ENCODE results near the gene ACSS1.
"Not testable (repeated sequence)": the region's sequence is repeated elsewhere in the genome, so short reads cannot be mapped to it uniquely, and the experiment has no call there.

ACSS1 gene

DNA sequence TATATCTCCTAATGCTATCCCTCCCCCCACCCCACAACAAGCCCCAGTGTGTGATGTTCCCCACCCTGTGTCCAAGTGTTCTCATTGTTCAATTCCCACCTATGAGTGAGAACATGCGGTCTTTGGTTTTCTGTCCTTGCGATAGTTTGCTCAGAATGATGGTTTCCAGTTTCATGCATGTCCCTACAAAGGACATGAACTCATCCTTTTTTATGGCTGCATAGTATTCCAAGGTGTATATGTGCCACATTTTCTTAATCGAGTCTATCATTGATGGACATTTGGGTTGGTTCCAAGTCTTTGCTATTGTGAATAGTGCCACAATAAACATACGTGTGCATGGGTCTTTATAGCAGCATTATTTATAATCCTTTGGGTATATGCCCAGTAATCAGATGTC, 56.6 kb downstream of the ACSS1 start:
- H3K4me1 ChIP-seq (ENCODE audit: control insufficient read depth, insufficient read depth, low read length), result peaks cover 21% of the 10 kb centered on the region
- H3K4me3 ChIP-seq (ENCODE audit: low read length); H3K9ac ChIP-seq (ENCODE audit: low read length); H3K27ac ChIP-seq (ENCODE audit: low read depth, low read length); H3K27me3 ChIP-seq (ENCODE audit: control insufficient read depth, insufficient read depth, low read length); H3K36me3 ChIP-seq (ENCODE audit: control insufficient read depth, insufficient read depth, low read length): not testable (repeated sequence)

- Histone ChIP-seq H3K36me3 (ENCODE audit: control insufficient read depth, insufficient read depth, low read length) (no peaks in the 10 kb centered on the region), H3K4me1 (ENCODE audit: control insufficient read depth, insufficient read depth, low read length) (peaks cover 20% of the 10 kb centered on the region), H3K27me3 (ENCODE audit: control insufficient read depth, insufficient read depth, low read length) (no peaks in the 10 kb centered on the region), H3K9ac (ENCODE audit: low read length) (no peak overlapping the region), H3K27ac (ENCODE audit: low read depth, low read length) (peak overlapping the region; percentile 37), H3K4me3 (ENCODE audit: low read length) (no peak overlapping the region)
These were observed 57.6 kb downstream of the ACSS1 start for GRCh38 chr20:25000268-25000801.

GRCh38 chr20:24999568-24999967, 58.4 kb downstream of the ACSS1 start:
- no peaks in the 10 kb centered on the region for H3K36me3 ChIP-seq (ENCODE audit: control insufficient read depth, insufficient read depth, low read length)
- no peak overlapping the region for H3K4me3 ChIP-seq (ENCODE audit: low read length)
- no peaks in the 10 kb centered on the region for H3K27me3 ChIP-seq (ENCODE audit: control insufficient read depth, insufficient read depth, low read length)
- no peak overlapping the region for H3K27ac ChIP-seq (ENCODE audit: low read depth, low read length)
- H3K9ac ChIP-seq (ENCODE audit: low read length), result no peak overlapping the region
- H3K4me1 ChIP-seq (ENCODE audit: control insufficient read depth, insufficient read depth, low read length), result peaks cover 23% of the 10 kb centered on the region

DNA sequence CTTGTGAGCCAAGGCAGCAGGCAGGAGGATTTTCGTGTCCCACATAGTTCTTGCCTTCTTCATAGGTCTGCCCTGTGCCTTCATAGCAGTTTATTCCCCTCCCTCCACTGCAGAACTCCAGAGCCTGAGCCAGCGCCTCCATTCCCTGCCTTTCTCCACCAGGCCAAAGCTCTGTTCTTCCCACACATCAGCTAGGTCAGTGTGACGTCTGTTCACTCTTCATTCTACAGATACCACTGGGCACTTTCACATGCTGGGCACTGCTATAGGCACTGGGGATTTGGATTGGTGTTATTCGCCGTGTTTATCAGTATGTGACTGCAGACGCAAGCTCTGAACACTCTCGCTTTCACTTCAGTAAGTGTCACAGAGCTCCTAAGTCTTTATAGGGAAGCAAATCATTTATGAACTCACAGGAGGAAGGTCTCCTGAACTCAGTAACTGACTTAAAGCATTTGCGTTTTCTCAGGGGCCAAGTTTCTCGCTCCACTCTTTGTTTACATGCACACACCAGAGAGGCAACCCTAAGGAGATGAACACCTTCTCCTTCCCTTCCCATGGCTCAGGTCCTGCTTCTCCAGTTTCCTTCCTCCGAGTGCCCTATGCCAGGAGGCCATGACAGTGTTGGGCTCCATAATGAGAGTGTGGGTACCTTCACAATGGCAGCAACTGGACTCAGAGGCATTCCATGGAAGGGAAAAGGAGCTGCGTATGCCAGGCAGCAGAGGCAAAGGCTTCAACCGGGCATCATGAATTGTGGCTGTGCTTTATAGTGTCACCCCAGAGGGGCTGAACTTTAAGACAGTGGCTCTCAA, 59.1 kb downstream of the ACSS1 start:
- Histone ChIP-seq H3K27me3 (ENCODE audit: control insufficient read depth, insufficient read depth, low read length) (no peaks in the 10 kb centered on the region), H3K4me3 (ENCODE audit: low read length) (no peak overlapping the region), H3K36me3 (ENCODE audit: control insufficient read depth, insufficient read depth, low read length) (no peaks in the 10 kb centered on the region), H3K9ac (ENCODE audit: low read length) (no peak overlapping the region), H3K4me1 (ENCODE audit: control insufficient read depth, insufficient read depth, low read length) (peaks cover 27% of the 10 kb centered on the region), H3K27ac (ENCODE audit: low read depth, low read length) (peak overlapping the region; percentile 56)

GRCh38 chr20:24998121-24998520, 59.8 kb downstream of the ACSS1 start:
- no peaks in the 10 kb centered on the region for H3K27me3 ChIP-seq (ENCODE audit: control insufficient read depth, insufficient read depth, low read length)
- H3K9ac ChIP-seq (ENCODE audit: low read length), result no peak overlapping the region
- H3K4me1 ChIP-seq (ENCODE audit: control insufficient read depth, insufficient read depth, low read length), result peaks cover 28% of the 10 kb centered on the region
- H3K4me3 ChIP-seq (ENCODE audit: low read length), result no peak overlapping the region
- H3K27ac ChIP-seq (ENCODE audit: low read depth, low read length), result peak overlapping the region; percentile 56
- no peaks in the 10 kb centered on the region for H3K36me3 ChIP-seq (ENCODE audit: control insufficient read depth, insufficient read depth, low read length)

- Histone ChIP-seq H3K4me3 (ENCODE audit: low read length) (no peak overlapping the region), H3K36me3 (ENCODE audit: control insufficient read depth, insufficient read depth, low read length) (no peaks in the 10 kb centered on the region), H3K9ac (ENCODE audit: low read length) (no peak overlapping the region), H3K4me1 (ENCODE audit: control insufficient read depth, insufficient read depth, low read length) (peaks cover 30% of the 10 kb centered on the region), H3K27ac (ENCODE audit: low read depth, low read length) (no peak overlapping the region), H3K27me3 (ENCODE audit: control insufficient read depth, insufficient read depth, low read length) (no peaks in the 10 kb centered on the region)
These were observed 61.2 kb downstream of the ACSS1 start for GRCh38 chr20:24996449-24997377.

GRCh38 chr20:24995741-24996448, 62.0 kb downstream of the ACSS1 start:
- Histone ChIP-seq H3K4me3 (ENCODE audit: low read length) (no peak overlapping the region), H3K9ac (ENCODE audit: low read length) (no peak overlapping the region), H3K4me1 (ENCODE audit: control insufficient read depth, insufficient read depth, low read length) (peaks cover 33% of the 10 kb centered on the region), H3K27me3 (ENCODE audit: control insufficient read depth, insufficient read depth, low read length) (no peaks in the 10 kb centered on the region), H3K27ac (ENCODE audit: low read depth, low read length) (peak overlapping the region; percentile 59), H3K36me3 (ENCODE audit: control insufficient read depth, insufficient read depth, low read length) (no peaks in the 10 kb centered on the region)

- no peaks in the 10 kb centered on the region for H3K36me3 ChIP-seq (ENCODE audit: control insufficient read depth, insufficient read depth, low read length)
- H3K27me3 ChIP-seq (ENCODE audit: control insufficient read depth, insufficient read depth, low read length), result no peaks in the 10 kb centered on the region
- no peak overlapping the region for H3K9ac ChIP-seq (ENCODE audit: low read length)
- peak overlapping the region; percentile 55 for H3K27ac ChIP-seq (ENCODE audit: low read depth, low read length)
- H3K4me3 ChIP-seq (ENCODE audit: low read length), result peak overlapping the region; percentile 58
- H3K4me1 ChIP-seq (ENCODE audit: control insufficient read depth, insufficient read depth, low read length), result peaks cover 25% of the 10 kb centered on the region
These were observed 63.2 kb downstream of the ACSS1 start for GRCh38 chr20:24994470-24995368.

DNA sequence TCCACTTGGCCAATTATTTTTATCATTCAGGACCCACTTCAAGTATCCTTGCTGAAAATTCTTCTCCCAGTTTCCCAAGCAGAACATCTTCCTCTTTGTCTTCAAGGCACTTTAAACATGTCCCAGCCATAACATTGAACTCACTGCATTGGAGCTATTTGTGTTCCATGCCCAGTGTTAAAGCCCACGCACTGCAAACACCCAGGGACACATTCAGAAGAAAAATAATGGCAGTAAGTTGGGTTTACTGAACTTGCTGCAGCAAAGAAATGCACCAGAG, 63.8 kb downstream of the ACSS1 start:
- peak overlapping the region; percentile 29 for H3K27ac ChIP-seq (ENCODE audit: low read depth, low read length)
- H3K4me3 ChIP-seq (ENCODE audit: low read length), result no peak overlapping the region
- H3K9ac ChIP-seq (ENCODE audit: low read length), result no peak overlapping the region
- H3K36me3 ChIP-seq (ENCODE audit: control insufficient read depth, insufficient read depth, low read length), result no peaks in the 10 kb centered on the region
- no peaks in the 10 kb centered on the region for H3K27me3 ChIP-seq (ENCODE audit: control insufficient read depth, insufficient read depth, low read length)
- H3K4me1 ChIP-seq (ENCODE audit: control insufficient read depth, insufficient read depth, low read length), result peaks cover 25% of the 10 kb centered on the region

- no peaks in the 10 kb centered on the region for H3K27me3 ChIP-seq (ENCODE audit: control insufficient read depth, insufficient read depth, low read length)
- no peaks in the 10 kb centered on the region for H3K36me3 ChIP-seq (ENCODE audit: control insufficient read depth, insufficient read depth, low read length)
- H3K27ac ChIP-seq (ENCODE audit: low read depth, low read length), result peak overlapping the region; percentile 92
- H3K4me3 ChIP-seq (ENCODE audit: low read length), result peak overlapping the region; percentile 76
- H3K9ac ChIP-seq (ENCODE audit: low read length), result no peak overlapping the region
- peaks cover 25% of the 10 kb centered on the region for H3K4me1 ChIP-seq (ENCODE audit: control insufficient read depth, insufficient read depth, low read length)
These were observed 64.4 kb downstream of the ACSS1 start for GRCh38 chr20:24993337-24994185.

Data from rectal smooth muscle tissue (tissue), 1 donor.